Activated T-cell treated with anti-CD3 and anti-CD28 coated beads, Interleukin-2, amount 50 U/mL, for 1 hour (primary cell): ENCODE data around the gene EFNB2.

Source experiments
- DNase-seq: peaks from one replicate; pipeline ENCODE4 v3.0.0-alpha.2; 2020

The EFNB2 gene

GRCh38 chr13:106499113-106499512, 36.3 kb downstream of the EFNB2 start:
- DNase-seq: no peak

- DNase-seq: no peak
Measured at GRCh38 chr13:106498571-106498970, 36.9 kb downstream of the EFNB2 start.

GRCh38 chr13:106498158-106498557, 37.3 kb downstream of the EFNB2 start:
- DNase-seq: no peak

- DNase-seq: no peak
Measured at GRCh38 chr13:106497079-106497478, 38.4 kb downstream of the EFNB2 start.

GRCh38 chr13:106496072-106496997, 39.1 kb downstream of the EFNB2 start:
- no peak for DNase-seq

- DNase-seq: no peak
Measured at GRCh38 chr13:106494936-106495335, 40.5 kb downstream of the EFNB2 start.

GRCh38 chr13:106494506-106494905, 41.0 kb downstream of the EFNB2 start:
- DNase-seq: no peak

GRCh38 chr13:106493533-106494220, 41.8 kb downstream of the EFNB2 start:
- DNase-seq: no peak

- DNase-seq: no peak
Measured at GRCh38 chr13:106492588-106493475, 42.6 kb downstream of the EFNB2 start.

- no peak for DNase-seq
Measured at GRCh38 chr13:106491928-106492587, 43.4 kb downstream of the EFNB2 start.

- DNase-seq: no peak
Measured at GRCh38 chr13:106491463-106491862, 44.0 kb downstream of the EFNB2 start.

- DNase-seq: peak; percentile 18
Measured at GRCh38 chr13:106490569-106491321, 44.7 kb downstream of the EFNB2 start.

GRCh38 chr13:106489849-106490568, 45.5 kb downstream of the EFNB2 start:
- no peak for DNase-seq

- no peak for DNase-seq
Measured at GRCh38 chr13:106488686-106489085, 46.8 kb downstream of the EFNB2 start.

GRCh38 chr13:106488076-106488475, 47.4 kb downstream of the EFNB2 start:
- no peak for DNase-seq

GRCh38 chr13:106487129-106487528, 48.3 kb downstream of the EFNB2 start:
- no peak for DNase-seq

GRCh38 chr13:106486287-106486686, 49.2 kb downstream of the EFNB2 start:
- DNase-seq: no peak

GRCh38 chr13:106484537-106485193, 50.8 kb downstream of the EFNB2 start:
- DNase-seq: no peak

GRCh38 chr13:106484084-106484483, 51.4 kb downstream of the EFNB2 start:
- DNase-seq: no peak

GRCh38 chr13:106481919-106482318, 53.5 kb downstream of the EFNB2 start:
- DNase-seq: no peak
